Stimulated activated naive CD8-positive, alpha-beta T cell treated with anti-CD3 and anti-CD28 coated beads, Interleukin-15, amount 100 ng/mL, for 72 hours (primary cell): Measurements from ENCODE around the gene UBASH3A.

Experiments
- ATAC-seq: fragments of 150-1000 bp; cut with Tn5 transposase; 2 replicates; pipeline ENCODE4 v1.10.0; 2021; ENCODE audit warnings: mild to moderate bottlenecking, moderate library complexity
- DNase-seq, 2 donors: peaks; one replicate each; pipeline ENCODE4 v3.0.0; 2021 to 2022
- H3K27ac Mint-ChIP-seq, 2 donors: one replicate each; pipeline ENCODE4 v1.8.0; 2022; ENCODE audit warnings: mild to moderate bottlenecking in 2 of 2, mixed read lengths in 2 of 2, moderate library complexity in 2 of 2
- H3K27me3 Mint-ChIP-seq: one replicate; pipeline ENCODE4 v1.8.0; 2022; ENCODE audit warnings: mixed read lengths
- H3K4me1 Mint-ChIP-seq: one replicate; pipeline ENCODE4 v1.8.0; 2022; ENCODE audit warnings: mild to moderate bottlenecking, mixed read lengths
- H3K4me3 Mint-ChIP-seq, 2 donors: one replicate each; pipeline ENCODE4 v1.8.0; 2022; ENCODE audit warnings: mild to moderate bottlenecking in 2 of 2, mixed read lengths in 2 of 2, moderate library complexity in 1 of 2
- H3K9me3 Mint-ChIP-seq, 2 donors: one replicate each; pipeline ENCODE4 v1.8.0; 2022; ENCODE audit warnings: mixed read lengths in 2 of 2

Gene UBASH3A

GRCh38 chr21:42474043-42474831, 70.5 kb downstream of the UBASH3A start:
- Mint-ChIP-seq H3K9me3 (no peaks in the 10 kb centered on the region), H3K4me1 (peaks cover 7% of the 10 kb centered on the region), H3K27ac (peak overlapping the region; percentile 88 to 95), H3K27me3 (no peaks in the 10 kb centered on the region), H3K4me3 (no peak overlapping the region)
- DNase-seq = peak in 1 of 2 donors; percentile 5
- no peak for ATAC-seq

GRCh38 chr21:42475036-42475435, 71.3 kb downstream of the UBASH3A start:
- ATAC-seq (no peak), DNase-seq (peak in 1 of 2 donors; percentile 2)
- H3K4me1 Mint-ChIP-seq = peaks cover 7% of the 10 kb centered on the region
- no peak overlapping the region for H3K4me3 Mint-ChIP-seq
- H3K9me3 Mint-ChIP-seq = no peaks in the 10 kb centered on the region
- H3K27ac Mint-ChIP-seq = no peak overlapping the region
- no peaks in the 10 kb centered on the region for H3K27me3 Mint-ChIP-seq

GRCh38 chr21:42475526-42476387, 72.1 kb downstream of the UBASH3A start:
- H3K4me3 Mint-ChIP-seq = no peak overlapping the region
- H3K4me1 Mint-ChIP-seq = peaks cover 7% of the 10 kb centered on the region
- H3K27me3 Mint-ChIP-seq = no peaks in the 10 kb centered on the region
- DNase-seq (peak in 1 of 2 donors; percentile 4), ATAC-seq (no peak)
- H3K9me3 Mint-ChIP-seq = no peaks in the 10 kb centered on the region
- no peak overlapping the region for H3K27ac Mint-ChIP-seq

- H3K27ac Mint-ChIP-seq = peak overlapping the region in 1 of 2 donors; percentile 90
- no peaks in the 10 kb centered on the region for H3K9me3 Mint-ChIP-seq
- peak in 1 of 2 donors; percentile 6 for DNase-seq
- H3K4me1 Mint-ChIP-seq = peaks cover 7% of the 10 kb centered on the region
- peak; percentile 90 for ATAC-seq
- H3K27me3 Mint-ChIP-seq = no peaks in the 10 kb centered on the region
- no peak overlapping the region for H3K4me3 Mint-ChIP-seq
Observed at GRCh38 chr21:42476388-42477331, 73.0 kb downstream of the UBASH3A start.

GRCh38 chr21:42478504-42478903, 74.8 kb downstream of the UBASH3A start:
- DNase-seq = no peak
- no peak for ATAC-seq
- Mint-ChIP-seq H3K27me3 (no peaks in the 10 kb centered on the region), H3K9me3 (no peaks in the 10 kb centered on the region), H3K27ac (no peak overlapping the region), H3K4me1 (peaks cover 7% of the 10 kb centered on the region), H3K4me3 (no peak overlapping the region)

GRCh38 chr21:42479582-42479981, 75.9 kb downstream of the UBASH3A start:
- no peaks in the 10 kb centered on the region for H3K9me3 Mint-ChIP-seq
- ATAC-seq (no peak), DNase-seq (peak in 1 of 2 donors; percentile 2)
- no peak overlapping the region for H3K27ac Mint-ChIP-seq
- H3K4me3 Mint-ChIP-seq = no peak overlapping the region
- H3K4me1 Mint-ChIP-seq = no peaks in the 10 kb centered on the region
- no peaks in the 10 kb centered on the region for H3K27me3 Mint-ChIP-seq

GRCh38 chr21:42480736-42481135, 77.0 kb downstream of the UBASH3A start:
- DNase-seq (peak in 1 of 2 donors; percentile 2), ATAC-seq (no peak)
- H3K4me3 Mint-ChIP-seq = no peak overlapping the region
- H3K4me1 Mint-ChIP-seq = no peaks in the 10 kb centered on the region
- peaks cover 3% of the 10 kb centered on the region for H3K27me3 Mint-ChIP-seq
- H3K27ac Mint-ChIP-seq = no peak overlapping the region
- H3K9me3 Mint-ChIP-seq = no peaks in the 10 kb centered on the region

GRCh38 chr21:42481169-42481568, 77.5 kb downstream of the UBASH3A start:
- DNase-seq (no peak), ATAC-seq (no peak)
- Mint-ChIP-seq H3K9me3 (no peaks in the 10 kb centered on the region), H3K27me3 (peaks cover 7% of the 10 kb centered on the region), H3K27ac (no peak overlapping the region), H3K4me3 (no peak overlapping the region), H3K4me1 (no peaks in the 10 kb centered on the region)

- DNase-seq (no peak), ATAC-seq (no peak)
- Mint-ChIP-seq H3K4me1 (peaks cover 6% of the 10 kb centered on the region), H3K4me3 (no peak overlapping the region), H3K9me3 (peaks cover 6 to 12% of the 10 kb centered on the region in 2 donors), H3K27me3 (peaks cover 30% of the 10 kb centered on the region), H3K27ac (no peak overlapping the region)
Observed at GRCh38 chr21:42484966-42485365, 81.3 kb downstream of the UBASH3A start.

- Mint-ChIP-seq H3K4me3 (no peak overlapping the region), H3K4me1 (peaks cover 6% of the 10 kb centered on the region), H3K9me3 (peaks cover 6 to 15% of the 10 kb centered on the region in 2 donors), H3K27me3 (peaks cover 32% of the 10 kb centered on the region), H3K27ac (no peak overlapping the region)
- DNase-seq = no peak
- no peak for ATAC-seq
Observed at GRCh38 chr21:42486072-42486471, 82.4 kb downstream of the UBASH3A start.

GRCh38 chr21:42486531-42486930, 82.8 kb downstream of the UBASH3A start:
- DNase-seq (no peak), ATAC-seq (no peak)
- Mint-ChIP-seq H3K27me3 (peaks cover 32% of the 10 kb centered on the region), H3K4me1 (peaks cover 6% of the 10 kb centered on the region), H3K9me3 (peaks cover 6 to 15% of the 10 kb centered on the region in 2 donors), H3K27ac (no peak overlapping the region), H3K4me3 (no peak overlapping the region)

GRCh38 chr21:42489006-42489563, 85.4 kb downstream of the UBASH3A start:
- Mint-ChIP-seq H3K4me3 (no peak overlapping the region), H3K9me3 (peaks cover 6 to 15% of the 10 kb centered on the region in 2 donors), H3K27me3 (peaks cover 32% of the 10 kb centered on the region), H3K27ac (no peak overlapping the region), H3K4me1 (peaks cover 6% of the 10 kb centered on the region)
- DNase-seq = no peak
- ATAC-seq = no peak

GRCh38 chr21:42489991-42490390, 86.3 kb downstream of the UBASH3A start:
- DNase-seq (no peak), ATAC-seq (no peak)
- Mint-ChIP-seq H3K4me1 (peaks cover 6% of the 10 kb centered on the region), H3K4me3 (no peak overlapping the region), H3K27ac (no peak overlapping the region), H3K27me3 (peaks cover 32% of the 10 kb centered on the region), H3K9me3 (peaks cover 6 to 15% of the 10 kb centered on the region in 2 donors)

GRCh38 chr21:42490720-42491119, 87.0 kb downstream of the UBASH3A start:
- Mint-ChIP-seq H3K4me3 (no peak overlapping the region), H3K4me1 (peaks cover 13% of the 10 kb centered on the region), H3K9me3 (peaks cover 6 to 15% of the 10 kb centered on the region in 2 donors), H3K27me3 (peaks cover 30% of the 10 kb centered on the region), H3K27ac (no peak overlapping the region)
- ATAC-seq = no peak
- DNase-seq = no peak

GRCh38 chr21:42491328-42491727, 87.6 kb downstream of the UBASH3A start:
- H3K4me3 Mint-ChIP-seq = no peak overlapping the region
- peaks cover 18% of the 10 kb centered on the region for H3K4me1 Mint-ChIP-seq
- DNase-seq (no peak), ATAC-seq (no peak)
- H3K9me3 Mint-ChIP-seq = peaks cover 6 to 15% of the 10 kb centered on the region in 2 donors
- no peak overlapping the region for H3K27ac Mint-ChIP-seq
- peaks cover 24% of the 10 kb centered on the region for H3K27me3 Mint-ChIP-seq
